Testis (tissue), 2 donors: Measurements from ENCODE around the gene FARP1.

Experiments used
- POLR2A ChIP-seq: fragments of 450-650 bp; IDR thresholded peaks from one replicate; pipeline ENCODE4 v1.6.1; 2017; ENCODE audit warnings: antibody characterized with exemption, mild to moderate bottlenecking, moderate library complexity
- TF ChIP-seq, protein P1 (sequence below), 3 experiments: fragments of 450-650 bp in 2 of 3; fragments of 200-600 bp in 1 of 3; sonication (generic) in 1 of 3; IDR thresholded peaks; one replicate each; pipeline ENCODE4 v1.5.1; 2016 to 2019; ENCODE audit warnings: antibody characterized with exemption in 3 of 3, mild to moderate bottlenecking in 2 of 3, moderate library complexity in 1 of 3

DNA sequence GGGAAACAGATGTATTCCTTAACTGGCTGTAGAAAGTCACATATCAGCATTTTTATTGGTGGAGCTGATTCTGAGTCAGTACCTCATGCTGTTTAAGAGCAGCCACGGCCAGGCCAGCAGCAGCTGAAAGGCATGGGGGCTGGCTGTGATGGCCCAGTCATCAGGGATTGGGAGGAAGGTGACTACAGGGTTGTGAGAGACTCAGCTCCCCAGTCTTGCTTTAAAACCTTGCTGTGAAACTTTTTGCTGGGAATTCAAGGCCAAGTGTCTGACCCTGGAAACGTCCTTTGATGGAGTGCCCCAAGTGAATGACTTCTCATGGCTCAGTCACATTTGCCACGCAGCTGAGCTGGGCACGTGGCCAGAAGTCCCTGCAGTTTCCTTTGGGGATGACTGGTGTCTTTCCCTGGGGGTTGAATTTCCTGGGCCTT is 73.3 kb downstream of the FARP1 start:
- TF ChIP-seq, protein P1, sequence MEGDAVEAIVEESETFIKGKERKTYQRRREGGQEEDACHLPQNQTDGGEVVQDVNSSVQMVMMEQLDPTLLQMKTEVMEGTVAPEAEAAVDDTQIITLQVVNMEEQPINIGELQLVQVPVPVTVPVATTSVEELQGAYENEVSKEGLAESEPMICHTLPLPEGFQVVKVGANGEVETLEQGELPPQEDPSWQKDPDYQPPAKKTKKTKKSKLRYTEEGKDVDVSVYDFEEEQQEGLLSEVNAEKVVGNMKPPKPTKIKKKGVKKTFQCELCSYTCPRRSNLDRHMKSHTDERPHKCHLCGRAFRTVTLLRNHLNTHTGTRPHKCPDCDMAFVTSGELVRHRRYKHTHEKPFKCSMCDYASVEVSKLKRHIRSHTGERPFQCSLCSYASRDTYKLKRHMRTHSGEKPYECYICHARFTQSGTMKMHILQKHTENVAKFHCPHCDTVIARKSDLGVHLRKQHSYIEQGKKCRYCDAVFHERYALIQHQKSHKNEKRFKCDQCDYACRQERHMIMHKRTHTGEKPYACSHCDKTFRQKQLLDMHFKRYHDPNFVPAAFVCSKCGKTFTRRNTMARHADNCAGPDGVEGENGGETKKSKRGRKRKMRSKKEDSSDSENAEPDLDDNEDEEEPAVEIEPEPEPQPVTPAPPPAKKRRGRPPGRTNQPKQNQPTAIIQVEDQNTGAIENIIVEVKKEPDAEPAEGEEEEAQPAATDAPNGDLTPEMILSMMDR (IDR thresholded peaks at IDR 0.05): no peak
- no peak for TF ChIP-seq POLR2A
